HCT116 (cell line): ENCODE results near the gene ARHGAP23. TPM values are rescaled to one million over a fixed set of nuclear protein-coding genes. Genes with fewer than 3 reads are reported as not detected.

Experiments used
- ATAC-seq: fragments of 200-7000 bp; cut with Tn5 transposase; 2 replicates; pipeline ENCODE4 v1.9.1; 2020; ENCODE audit warnings: mild to moderate bottlenecking, moderate library complexity
- BruUV-seq: library from RNA; stranded (reverse); fragments of 400-500 nt; replicated peaks from 2 replicates; lab custom pipeline; 2021; lab: Mats Ljungman, UMichigan
- CTCF ChIA-PET: fragments of 300-600 bp; sonication (Branson Sonifier 250); formaldehyde crosslinking; loops from one replicate; lab custom pipeline; 2021; ENCODE audit warnings: antibody characterized with exemption; lab: Charles Lee
- POLR2A ChIA-PET: fragments of 300-600, 350-600 bp; sonication (Branson Sonifier 250); formaldehyde crosslinking; loops from one replicate; lab custom pipeline; 2021; ENCODE audit warnings: antibody characterized with exemption; lab: Charles Lee
- RAD21 ChIA-PET, 2 experiments: fragments of 300-600 bp; sonication (Branson Sonifier 250); formaldehyde crosslinking; loops; one replicate each; lab custom pipeline; 2023; ENCODE audit warnings: low total read pairs in 2 of 2; ENCODE audit not compliant: uncharacterized antibody in 2 of 2, unreplicated experiment in 2 of 2, low non-redundant PET in 1 of 2; lab: Charles Lee
- DNase-seq: peaks from one replicate; pipeline ENCODE4 v3.0.0-alpha.2; 2010; ENCODE audit warnings: low read depth, low spot score
- H2AFZ ChIP-seq: fragments of 200-600 bp; shearing (Covaris generic), sonication (generic); 2 replicates; pipeline ENCODE4 v1.6.1; 2017; ENCODE audit warnings: low read depth, mixed run types, mixed read lengths, antibody characterized with exemption, low read length; ENCODE audit not compliant: poor library complexity, severe bottlenecking
- H3K27ac ChIP-seq: 2 replicates; pipeline ENCODE4 v1.5.1; 2012; ENCODE audit warnings: low read depth, low read length
- H3K27me3 ChIP-seq: fragments of 200-600 bp; sonication (generic); 2 replicates; pipeline ENCODE4 v1.6.1; 2016; ENCODE audit warnings: mixed run types, low read length, mixed read lengths; ENCODE audit not compliant: insufficient read depth
- H3K36me3 ChIP-seq, 2 experiments: fragments of 200-500 bp in 1 of 2; fragments of 200-600 bp in 1 of 2; sonication (Bioruptor generic) in 1 of 2; sonication (generic) in 1 of 2; 2 replicates each; pipeline versions ENCODE4 v1.5.1 to v1.6.1; 2014 to 2016; ENCODE audit warnings: low read length in 2 of 2, inconsistent platforms in 1 of 2, mixed read lengths in 1 of 2, mixed run types in 1 of 2; ENCODE audit not compliant: insufficient read depth in 2 of 2, control insufficient read depth in 1 of 2
- H3K4me1 ChIP-seq, 2 experiments: fragments of 200-600 bp in 1 of 2; sonication (generic) in 1 of 2; 2 replicates each; pipeline versions ENCODE4 v1.5.1 to v1.6.1; 2012 to 2017; ENCODE audit warnings: low read length in 2 of 2, inconsistent platforms in 1 of 2, mild to moderate bottlenecking in 1 of 2, mixed read lengths in 1 of 2, mixed run types in 1 of 2, moderate library complexity in 1 of 2; ENCODE audit not compliant: insufficient read depth in 2 of 2, control insufficient read depth in 1 of 2
- H3K4me2 ChIP-seq: fragments of 200-600 bp; sonication (generic); 2 replicates; pipeline ENCODE4 v1.6.1; 2017; ENCODE audit warnings: mixed run types, low read length, mixed read lengths
- H3K4me3 ChIP-seq, 2 experiments: fragments of 200-600 bp in 1 of 2; sonication (generic) in 1 of 2; replicated peaks in 1 of 2; 2 replicates each; pipeline ENCODE4 v1.5.1; 2011 to 2016; ENCODE audit warnings: low read length in 2 of 2, control low read depth in 1 of 2, low read depth in 1 of 2, mild to moderate bottlenecking in 1 of 2, mixed read lengths in 1 of 2, mixed run types in 1 of 2
- H3K79me2 ChIP-seq: fragments of 200-600 bp; sonication (generic); 2 replicates; pipeline ENCODE4 v1.6.1; 2017; ENCODE audit warnings: mild to moderate bottlenecking, mixed run types, low read length, moderate library complexity, mixed read lengths; ENCODE audit not compliant: insufficient read depth
- H3K9ac ChIP-seq: fragments of 200-600 bp; sonication (generic); 2 replicates; pipeline ENCODE4 v1.6.1; 2016; ENCODE audit warnings: low read length, mixed read lengths
- H3K9me2 ChIP-seq: fragments of 200-600 bp; sonication (generic), shearing (Covaris generic); 2 replicates; pipeline ENCODE4 v1.6.1; 2017; ENCODE audit warnings: mixed run types, mild to moderate bottlenecking, moderate library complexity; ENCODE audit not compliant: insufficient read depth
- H3K9me3 ChIP-seq, 2 experiments: fragments of 200-500 bp in 1 of 2; fragments of 200-600 bp in 1 of 2; sonication (Bioruptor generic) in 1 of 2; sonication (generic) in 1 of 2; 2 replicates each; pipeline ENCODE4 v1.6.1; 2014 to 2017; ENCODE audit warnings: low read length in 2 of 2, mixed read lengths in 2 of 2, inconsistent platforms in 1 of 2, low read depth in 1 of 2, mild to moderate bottlenecking in 1 of 2, mixed run types in 1 of 2, moderate library complexity in 1 of 2; ENCODE audit not compliant: control insufficient read depth in 1 of 2, insufficient read depth in 1 of 2
- H4K20me1 ChIP-seq: fragments of 200-600 bp; sonication (generic), shearing (Covaris generic); 2 replicates; pipeline ENCODE4 v1.6.1; 2017; ENCODE audit warnings: mixed run types, mild to moderate bottlenecking, moderate library complexity; ENCODE audit not compliant: insufficient read depth
- CEBPB ChIP-seq: IDR thresholded peaks from 2 replicates; pipeline ENCODE4 v1.6.1; 2012; ENCODE audit warnings: low read depth
- CTCF ChIP-seq, 3 experiments: fragments of 200-600 bp in 1 of 3; sonication (generic) in 1 of 3; IDR thresholded peaks in 2 of 3; conservative IDR thresholded peaks in 1 of 3; 2 replicates each; pipeline ENCODE4 v1.5.1; 2012 to 2017; ENCODE audit warnings: low read depth in 2 of 3, low read length in 2 of 3, antibody characterized with exemption in 1 of 3, borderline replicate concordance in 1 of 3, control low read depth in 1 of 3, mild to moderate bottlenecking in 1 of 3, mixed read lengths in 1 of 3, mixed run types in 1 of 3, moderate library complexity in 1 of 3; ENCODE audit not compliant: insufficient read depth in 1 of 3
- EZH2phosphoT487 ChIP-seq: fragments of 200-600 bp; IDR thresholded peaks from 2 replicates; pipeline ENCODE4 v1.6.1; 2018; ENCODE audit warnings: antibody characterized with exemption, borderline replicate concordance
- RAD21 ChIP-seq: IDR thresholded peaks from 2 replicates; pipeline ENCODE4 v1.6.1; 2012; ENCODE audit warnings: low read depth, mild to moderate bottlenecking
- SRF ChIP-seq: IDR thresholded peaks from 2 replicates; pipeline ENCODE4 v1.6.1; 2012; ENCODE audit warnings: low read depth
- intact Hi-C: fragments of 100-400 bp; cut with micrococcal nuclease; formaldehyde crosslinking; loops from 2 replicates; pipeline ENCODE4 v1.10.0; 2022
- total RNA-seq: library from RNA; stranded (reverse); gene quantifications from one replicate; pipeline ENCODE4 v1.2.1, GENCODE V29; 2021; ENCODE audit not compliant: unreplicated experiment

The ARHGAP23 gene
- total RNA-seq, 1 experiment from 2014 or later = 41.0 TPM

DNA sequence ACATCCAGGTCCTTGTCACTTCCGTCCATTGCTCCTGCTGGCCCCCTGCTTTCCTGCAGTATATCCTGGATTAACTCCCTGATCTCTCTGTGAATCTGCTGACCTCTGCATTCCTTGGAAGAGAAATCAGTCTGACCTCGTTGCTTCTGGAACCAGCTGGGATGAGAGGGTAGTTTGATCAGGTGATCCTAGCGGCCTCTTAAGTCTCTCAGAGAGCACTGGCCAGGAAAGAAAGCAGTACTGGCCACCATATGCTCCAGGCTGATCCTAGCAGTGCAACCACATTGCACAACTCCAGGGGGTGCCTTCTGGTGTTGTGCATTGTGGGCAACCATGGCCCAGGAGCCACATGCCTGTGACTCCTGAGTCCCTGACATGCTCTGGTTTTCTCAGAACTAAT lies 79.2 kb downstream of the ARHGAP23 start:
- CTCF ChIA-PET = interaction anchor here (2.6 kb wide), 1 partner anchor 51 kb away, joined by 10 read pairs; no protein-coding TSS in a partner anchor
- no peak for ATAC-seq
- no peaks in the 10 kb centered on the region for H3K9me3 ChIP-seq
- no peak overlapping the region for H3K4me3 ChIP-seq
- BruUV-seq = no TSS peak
- H3K36me3 ChIP-seq = no peaks in the 10 kb centered on the region
- no peaks in the 10 kb centered on the region for H3K79me2 ChIP-seq
- H3K27ac ChIP-seq = no peak overlapping the region
- DNase-seq = no peak
- RAD21 ChIA-PET = no interaction called here
- POLR2A ChIA-PET = no interaction called here
- peaks cover 0 to 22% of the 10 kb centered on the region in 2 experiments; a peak in 2 of 4 replicates for H3K4me1 ChIP-seq
- no peak for TF ChIP-seq EZH2phosphoT487
- TF ChIP-seq RAD21 = no peak
- 0 out of 6 replicates have a peak, but pooled peaks of 1 of the 3 experiments have one; percentile 16 for TF ChIP-seq CTCF (IDR thresholded peaks at IDR 0.05 in 2 of 3, conservative IDR thresholded peaks at IDR 0.05 in 1 of 3; ENCODE audit: borderline replicate concordance in 1 of 3, insufficient read depth in 1 of 3, low read depth in 2 of 3, low read length in 2 of 3)
- TF ChIP-seq CEBPB = no peak
- intact Hi-C loops = loop anchor here (5.0 kb wide), 1 partner anchor 160 kb away; no protein-coding TSS in a partner anchor
- H2AFZ ChIP-seq = no peak overlapping the region
- H3K4me2 ChIP-seq = no peak overlapping the region
- no peaks in the 10 kb centered on the region for H4K20me1 ChIP-seq
- H3K9ac ChIP-seq = no peak overlapping the region
- H3K27me3 ChIP-seq = no peaks in the 10 kb centered on the region
- H3K9me2 ChIP-seq = no peaks in the 10 kb centered on the region

GRCh38 chr17:38507921-38508569 lies 79.8 kb downstream of the ARHGAP23 start:
- CTCF ChIA-PET = interaction anchor here (1.3 to 2.6 kb wide), 3 partner anchors 51 to 159 kb away, joined by 3 to 13 read pairs (median 10); no protein-coding TSS in a partner anchor

More at GRCh38 chr17:38507921-38508569, 79.8 kb downstream of the ARHGAP23 start:
- DNase-seq = no peak
- ChIA-PET POLR2A (no interaction called here), RAD21 (no interaction called here)
- Histone ChIP-seq H3K27ac (no peak overlapping the region), H3K27me3 (no peaks in the 10 kb centered on the region), H3K4me1 (peaks cover 0 to 22% of the 10 kb centered on the region in 2 experiments; a peak in 2 of 4 replicates), H4K20me1 (no peaks in the 10 kb centered on the region), H3K9ac (no peak overlapping the region), H2AFZ (no peak overlapping the region), H3K4me2 (no peak overlapping the region), H3K36me3 (no peaks in the 10 kb centered on the region), H3K9me2 (no peaks in the 10 kb centered on the region), H3K9me3 (no peaks in the 10 kb centered on the region), H3K79me2 (no peaks in the 10 kb centered on the region), H3K4me3 (no peak overlapping the region)
- intact Hi-C loops = loop anchor here (5.0 kb wide), 1 partner anchor 159 kb away; no protein-coding TSS in a partner anchor
- no peak for ATAC-seq
- BruUV-seq = no TSS peak
- TF ChIP-seq SRF (no peak), CTCF (IDR thresholded peaks at IDR 0.05 in 2 of 3, conservative IDR thresholded peaks at IDR 0.05 in 1 of 3; ENCODE audit: borderline replicate concordance in 1 of 3, insufficient read depth in 1 of 3, low read depth in 2 of 3, low read length in 2 of 3) (0 out of 6 replicates have a peak, but pooled peaks of 1 of the 3 experiments have one; percentile 4)
